H9 (cell line): ENCODE measurements around the gene PDE8A. TPM values are rescaled to one million over a fixed set of nuclear protein-coding genes. Genes with fewer than 3 reads are reported as not detected.

ENCODE experiments used
- DNase-seq: peaks from one replicate; pipeline ENCODE4 v3.0.0-alpha.2; 2017
- H2AFZ ChIP-seq: one replicate; pipeline ENCODE4 v1.6.1; 2013; ENCODE audit warnings: mild to moderate bottlenecking, low read length, control low read depth, moderate library complexity
- H2AK5ac ChIP-seq: 2 replicates; pipeline ENCODE4 v1.6.1; 2013; ENCODE audit warnings: low read length, control low read depth, mixed read lengths; ENCODE audit not compliant: insufficient read length
- H2BK120ac ChIP-seq: one replicate; pipeline ENCODE4 v1.6.1; 2013; ENCODE audit warnings: low read depth, mild to moderate bottlenecking, low read length, control low read depth, inconsistent platforms; ENCODE audit not compliant: poor library complexity, severe bottlenecking
- H2BK12ac ChIP-seq: 2 replicates; pipeline ENCODE4 v1.6.1; 2013; ENCODE audit warnings: low read length, control low read depth, mixed read lengths, low read depth; ENCODE audit not compliant: insufficient read length
- H2BK15ac ChIP-seq: 2 replicates; pipeline ENCODE4 v1.6.1; 2013; ENCODE audit warnings: low read depth, low read length, control low read depth
- H2BK20ac ChIP-seq: one replicate; pipeline ENCODE4 v1.6.1; 2013; ENCODE audit warnings: low read depth, mild to moderate bottlenecking, low read length, control low read depth, inconsistent platforms; ENCODE audit not compliant: poor library complexity, severe bottlenecking
- H2BK5ac ChIP-seq: 2 replicates; pipeline ENCODE4 v1.6.1; 2013; ENCODE audit warnings: low read length, control low read depth, mixed read lengths; ENCODE audit not compliant: insufficient read length
- H3K14ac ChIP-seq: 2 replicates; pipeline ENCODE4 v1.6.1; 2013; ENCODE audit warnings: low read length, control low read depth; ENCODE audit not compliant: insufficient read depth
- H3K18ac ChIP-seq: 2 replicates; pipeline ENCODE4 v1.6.1; 2013; ENCODE audit warnings: low read depth, mild to moderate bottlenecking, mixed read lengths, low read length, control low read depth; ENCODE audit not compliant: insufficient read length
- H3K23ac ChIP-seq: 2 replicates; pipeline ENCODE4 v1.6.1; 2013; ENCODE audit warnings: low read length, control low read depth, mixed read lengths, low read depth; ENCODE audit not compliant: insufficient read length
- H3K23me2 ChIP-seq: 2 replicates; pipeline ENCODE4 v1.6.1; 2013; ENCODE audit warnings: low read depth, mild to moderate bottlenecking, mixed read lengths, low read length, control low read depth; ENCODE audit not compliant: insufficient read length, poor library complexity, severe bottlenecking
- H3K27ac ChIP-seq: 2 replicates; pipeline ENCODE4 v1.5.1; 2013; ENCODE audit warnings: low read length, control low read depth, mixed read lengths, low read depth; ENCODE audit not compliant: insufficient read length
- H3K27me3 ChIP-seq: 2 replicates; pipeline ENCODE4 v1.6.1; 2013; ENCODE audit warnings: low read length, control low read depth, inconsistent platforms; ENCODE audit not compliant: insufficient read depth
- H3K4ac ChIP-seq: 2 replicates; pipeline ENCODE4 v1.6.1; 2013; ENCODE audit warnings: low read depth, mild to moderate bottlenecking, control low read depth, inconsistent platforms, low read length, moderate library complexity
- H3K4me1 ChIP-seq: 2 replicates; pipeline ENCODE4 v1.6.1; 2013; ENCODE audit warnings: low read length, control low read depth, inconsistent platforms; ENCODE audit not compliant: insufficient read depth
- H3K4me2 ChIP-seq: 2 replicates; pipeline ENCODE4 v1.6.1; 2013; ENCODE audit warnings: low read length, control low read depth, mixed read lengths; ENCODE audit not compliant: insufficient read length, insufficient read depth
- H3K56ac ChIP-seq: 2 replicates; pipeline ENCODE4 v1.6.1; 2013; ENCODE audit warnings: low read depth, mild to moderate bottlenecking, mixed read lengths, low read length, control low read depth; ENCODE audit not compliant: insufficient read length
- H3K79me1 ChIP-seq: 2 replicates; pipeline ENCODE4 v1.6.1; 2013; ENCODE audit warnings: low read depth, mild to moderate bottlenecking, moderate library complexity, low read length, control low read depth, inconsistent platforms; ENCODE audit not compliant: insufficient read depth, poor library complexity, severe bottlenecking
- H3K79me2 ChIP-seq: 2 replicates; pipeline ENCODE4 v1.6.1; 2013; ENCODE audit warnings: low read length, control low read depth, inconsistent platforms; ENCODE audit not compliant: insufficient read depth
- H3K9ac ChIP-seq: 2 replicates; pipeline ENCODE4 v1.6.1; 2013; ENCODE audit warnings: low read length, control low read depth, mixed read lengths; ENCODE audit not compliant: insufficient read length; ENCODE audit errors: extremely low read depth
- H3K9me3 ChIP-seq: one replicate; pipeline ENCODE4 v1.6.1; 2013; ENCODE audit warnings: low read depth, low read length, inconsistent platforms; ENCODE audit not compliant: control insufficient read depth
- H3T11ph ChIP-seq: one replicate; pipeline ENCODE4 v1.6.1; 2013; ENCODE audit warnings: mild to moderate bottlenecking, low read length, control low read depth, inconsistent platforms
- H4K20me1 ChIP-seq: one replicate; pipeline ENCODE4 v1.6.1; 2013; ENCODE audit not compliant: control insufficient read depth, insufficient read length, insufficient read depth
- H4K5ac ChIP-seq: 2 replicates; pipeline ENCODE4 v1.6.1; 2013; ENCODE audit warnings: low read depth, mild to moderate bottlenecking, mixed read lengths, low read length, control low read depth; ENCODE audit not compliant: insufficient read length
- H4K8ac ChIP-seq: replicated peaks from 2 replicates; pipeline ENCODE4 v1.6.1; 2013; ENCODE audit warnings: low read length, control low read depth, mixed read lengths, low read depth; ENCODE audit not compliant: insufficient read length
- H4K91ac ChIP-seq: 2 replicates; pipeline ENCODE4 v1.6.1; 2013; ENCODE audit warnings: low read depth, mild to moderate bottlenecking, moderate library complexity, mixed read lengths, low read length, control low read depth; ENCODE audit not compliant: insufficient read length
- H3K27ac Mint-ChIP-seq, 3 experiments: 2 replicates in 2 of 3; 3 replicates in 1 of 3; pipeline ENCODE4 v1.8.0; 2020 to 2021; ENCODE audit warnings: mixed read lengths in 3 of 3, mild to moderate bottlenecking in 1 of 3, moderate library complexity in 1 of 3
- H3K27me3 Mint-ChIP-seq: 2 replicates; pipeline ENCODE4 v1.8.0; 2021; ENCODE audit warnings: low read depth, mild to moderate bottlenecking, moderate library complexity, mixed read lengths
- H3K36me3 Mint-ChIP-seq, 3 experiments: 2 replicates in 2 of 3; 3 replicates in 1 of 3; pipeline ENCODE4 v1.8.0; 2020 to 2021; ENCODE audit warnings: low read depth in 3 of 3, mixed read lengths in 3 of 3; ENCODE audit not compliant: insufficient read depth in 1 of 3
- H3K4me1 Mint-ChIP-seq, 2 experiments: 2 replicates each; pipeline ENCODE4 v1.8.0; 2020; ENCODE audit warnings: mixed read lengths in 2 of 2
- H3K4me3 Mint-ChIP-seq, 2 experiments: 2 replicates in 1 of 2; 3 replicates in 1 of 2; pipeline ENCODE4 v1.8.0; 2020 to 2021; ENCODE audit warnings: mild to moderate bottlenecking in 2 of 2, mixed read lengths in 2 of 2, moderate library complexity in 1 of 2
- H3K9me3 Mint-ChIP-seq, 2 experiments: 2 replicates in 1 of 2; 3 replicates in 1 of 2; pipeline ENCODE4 v1.8.0; 2020; ENCODE audit warnings: mild to moderate bottlenecking in 2 of 2, mixed read lengths in 2 of 2, moderate library complexity in 1 of 2
- CTCF ChIP-seq: fragments of 200-600 bp; sonication (generic); conservative IDR thresholded peaks from 3 replicates; pipeline ENCODE4 v1.8.0; 2021; ENCODE audit warnings: antibody characterized with exemption, mild to moderate bottlenecking
- WGBS: extraction: QIAGEN DNeasy Blood & Tissue Kit; methylation state at CpG from one replicate; pipeline ENCODE4 v1.1.7; 2013; ENCODE audit warnings: missing lambda C conversion rate, low lambda C conversion rate, mixed read lengths; ENCODE audit not compliant: insufficient read length; ENCODE audit errors: extremely low coverage; 5-methylcytosine and 5-hydroxymethylcytosine counted together
- total RNA-seq: library from RNA; stranded (reverse); gene quantifications from 2 replicates; pipeline ENCODE4 v1.2.1, GENCODE V29; 2021

The PDE8A gene
- total RNA-seq, 1 experiment from 2014 or later: 9.3 TPM

- no peaks in the 10 kb centered on the region for H3K23me2 ChIP-seq
- H4K91ac ChIP-seq: no peak overlapping the region
- H2BK20ac ChIP-seq: no peak overlapping the region
- Mint-ChIP-seq H3K27me3 (no peaks in the 10 kb centered on the region), H3K27ac (peak overlapping the region in 1 of 3 experiments; percentile 18; a peak in 1 of 7 replicates), H3K9me3 (peaks cover 0 to 6% of the 10 kb centered on the region in 2 experiments; a peak in 2 of 5 replicates), H3K4me1 (peaks cover 15% of the 10 kb centered on the region in 2 experiments; a peak in 3 of 4 replicates), H3K4me3 (no peak overlapping the region), H3K36me3 (0 out of 7 replicates have a peak, but pooled peaks cover 0 to 3% (median 0%) of the 10 kb centered on the region in 3 experiments)
- no peaks in the 10 kb centered on the region for H3K4me1 ChIP-seq
- H2AFZ ChIP-seq: no peak overlapping the region
- no peak overlapping the region for H3K9ac ChIP-seq
- H3T11ph ChIP-seq: no peak overlapping the region
- no peak overlapping the region for H3K23ac ChIP-seq
- no peak overlapping the region for H2BK120ac ChIP-seq
- no peak for DNase-seq
- H2AK5ac ChIP-seq: no peak overlapping the region
- no peak overlapping the region for H3K4me2 ChIP-seq
- no peaks in the 10 kb centered on the region for H3K9me3 ChIP-seq
- H3K79me2 ChIP-seq: no peaks in the 10 kb centered on the region
- H4K8ac ChIP-seq: no peak overlapping the region
- TF ChIP-seq CTCF: no peak
- no peak overlapping the region for H3K14ac ChIP-seq
- no peak overlapping the region for H3K4ac ChIP-seq
- no peak overlapping the region for H2BK15ac ChIP-seq
- no CpG with 5 or more reads among the region's 1 CpG for WGBS
- no peaks in the 10 kb centered on the region; the same call in 1 of the 2 replicates for H3K27me3 ChIP-seq
- H3K27ac ChIP-seq: no peak overlapping the region
- H3K79me1 ChIP-seq: no peaks in the 10 kb centered on the region
- no peak overlapping the region for H3K56ac ChIP-seq
- no peak overlapping the region for H4K5ac ChIP-seq
- no peaks in the 10 kb centered on the region for H4K20me1 ChIP-seq
- H2BK12ac ChIP-seq: no peak overlapping the region
- no peak overlapping the region for H3K18ac ChIP-seq
- no peak overlapping the region for H2BK5ac ChIP-seq
Measured at GRCh38 chr15:84953726-84954125, 27.9 kb upstream of the PDE8A start.
